Measurements from ENCODE around the gene GALNT18.

Gene GALNT18

DNA sequence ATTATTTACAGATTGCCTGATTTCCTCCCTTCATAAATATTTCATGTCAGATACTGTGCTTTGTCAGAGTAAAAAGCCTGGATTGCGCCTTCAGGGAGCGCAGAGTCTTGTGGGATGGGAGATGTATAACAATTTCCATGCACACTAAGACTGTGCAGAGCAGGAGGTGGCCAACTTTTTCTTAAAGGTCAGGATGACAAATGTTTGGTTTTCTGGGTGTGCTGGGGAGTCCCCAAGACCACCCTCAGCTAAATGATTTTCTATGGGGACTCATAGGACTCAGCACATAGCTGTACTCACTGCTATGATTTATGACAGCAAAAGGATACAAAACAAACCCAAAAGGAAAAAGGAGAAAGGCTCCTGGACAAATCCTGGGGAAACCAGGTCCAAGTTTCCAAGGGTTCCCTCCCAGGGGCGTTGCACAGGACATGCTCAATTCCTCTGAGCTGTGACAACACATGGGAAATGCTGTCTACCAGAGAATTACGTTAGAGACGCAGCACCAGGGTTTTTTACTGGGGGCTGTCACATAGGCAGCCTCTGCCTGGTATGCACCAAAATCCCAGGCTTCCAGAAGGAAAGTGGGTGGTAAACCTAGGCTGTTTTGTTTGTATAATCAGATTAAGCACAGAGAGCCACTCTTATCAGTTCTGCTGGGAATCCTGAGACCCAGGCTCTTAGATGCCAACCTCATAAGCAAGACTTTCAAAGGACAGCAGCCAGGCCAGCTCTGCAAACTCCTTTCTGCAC lies 327.8 kb downstream of the GALNT18 start:
- DNase-seq, result no peak

- no peak for DNase-seq
Measured at GRCh38 chr11:11292839-11293238, 329.0 kb downstream of the GALNT18 start.

GRCh38 chr11:11291041-11292015 lies 330.5 kb downstream of the GALNT18 start:
- DNase-seq, result no peak

- DNase-seq, result no peak
Measured at GRCh38 chr11:11290354-11290753, 331.5 kb downstream of the GALNT18 start.

DNA sequence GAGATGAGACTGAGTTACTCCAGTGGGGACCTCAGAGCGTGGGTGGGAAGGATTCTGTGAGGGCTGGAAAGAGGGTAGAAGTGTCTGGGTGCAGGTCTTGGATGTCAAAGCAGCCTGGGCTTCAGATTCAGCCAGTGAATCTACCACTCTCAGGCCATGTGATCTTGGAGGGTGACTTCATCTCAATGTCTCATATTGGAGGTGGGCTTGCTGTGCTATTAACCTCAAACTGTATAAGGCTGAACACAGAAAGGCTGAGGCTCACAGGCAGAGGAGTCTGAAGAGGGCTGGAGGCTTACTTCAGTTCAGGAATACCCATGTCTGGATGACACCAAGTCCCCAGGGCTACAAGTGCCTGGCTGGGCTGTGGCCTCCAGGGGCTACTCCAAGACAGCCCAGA lies 332.1 kb downstream of the GALNT18 start:
- no peak for DNase-seq

GRCh38 chr11:11288972-11289616 lies 332.7 kb downstream of the GALNT18 start:
- no peak for DNase-seq

- DNase-seq, result no peak
Measured at GRCh38 chr11:11284481-11284880, 337.3 kb downstream of the GALNT18 start.

- DNase-seq, result no peak
Measured at GRCh38 chr11:11281626-11282025, 340.2 kb downstream of the GALNT18 start.

DNA sequence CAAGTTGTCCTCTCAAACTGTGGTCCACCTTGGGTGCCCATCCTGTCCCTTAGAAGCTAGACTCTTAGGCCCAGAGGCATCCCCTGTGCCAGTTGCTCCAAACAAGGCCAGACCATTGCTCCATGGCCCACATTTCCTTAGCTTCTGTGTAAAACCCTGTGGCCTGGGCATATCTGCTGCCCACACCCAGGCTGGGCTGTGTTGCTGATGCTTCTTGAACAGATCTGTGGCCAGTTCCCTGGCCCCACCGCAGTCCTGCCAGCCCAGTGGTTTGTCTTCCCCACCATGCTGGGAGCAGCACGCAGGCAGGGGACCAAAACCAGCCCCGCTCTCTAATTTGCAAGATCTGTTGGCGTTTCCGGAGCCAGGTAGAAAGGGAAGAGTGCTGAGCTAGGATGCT lies 341.0 kb downstream of the GALNT18 start:
- no peak for DNase-seq

DNA sequence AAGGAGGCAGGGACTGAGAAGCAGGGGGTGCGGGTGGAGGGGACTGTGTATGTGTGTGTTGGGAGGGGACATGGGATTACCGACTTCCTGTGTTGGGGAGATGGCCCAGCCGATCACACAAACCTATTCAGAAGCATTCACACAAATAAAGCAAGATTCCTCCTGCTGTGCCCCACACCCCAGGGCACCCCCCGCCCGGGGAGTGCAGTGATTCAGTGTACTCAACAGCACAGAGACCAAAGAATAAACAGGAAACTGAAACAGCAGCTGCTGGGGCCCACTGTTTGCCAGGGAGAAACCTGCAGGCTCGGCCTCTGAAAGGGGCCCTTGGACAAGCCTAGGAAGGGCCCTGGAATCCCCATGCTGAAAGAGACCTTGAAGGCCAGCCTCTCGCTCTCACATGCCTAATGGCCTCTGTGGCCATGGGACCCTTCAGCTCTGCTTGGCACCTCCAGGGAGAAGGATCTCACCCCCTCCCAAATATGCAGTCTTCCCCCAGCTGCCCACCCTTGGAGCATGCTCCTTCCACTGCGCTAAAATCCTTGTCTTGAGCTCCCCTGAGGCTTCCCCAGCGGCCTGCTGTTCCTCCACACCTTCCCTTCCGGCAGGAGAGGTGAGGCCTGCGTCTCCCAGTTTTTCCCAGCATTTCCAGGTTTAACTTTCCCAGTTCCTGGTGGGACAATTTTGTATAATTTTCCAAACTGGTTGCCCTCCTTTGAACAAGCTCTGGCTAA lies 341.7 kb downstream of the GALNT18 start:
- no peak for DNase-seq

DNA sequence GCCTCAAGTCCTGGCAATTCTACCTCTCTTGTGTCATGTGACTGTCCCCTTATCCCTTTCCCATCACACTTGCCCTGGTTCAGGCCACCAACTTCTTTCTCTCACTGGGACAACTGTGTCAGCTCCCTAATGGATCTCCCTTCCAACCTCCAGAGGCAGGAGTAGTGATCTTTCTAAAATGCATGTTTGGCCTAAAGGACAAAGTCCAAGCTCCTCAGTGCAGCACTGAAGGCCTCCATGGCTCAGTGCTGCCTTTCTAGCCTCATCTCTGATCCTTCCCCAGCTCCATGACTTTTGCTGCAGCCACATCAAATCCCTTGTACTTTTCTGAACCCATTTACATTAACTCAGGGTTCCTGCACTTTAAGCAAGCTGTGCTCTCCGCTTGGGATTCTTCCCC lies 349.6 kb downstream of the GALNT18 start:
- DNase-seq, result no peak

GRCh38 chr11:11270236-11270775 lies 351.5 kb downstream of the GALNT18 start:
- no peak for DNase-seq

- DNase-seq, result no peak
Measured at GRCh38 chr11:11268706-11269105, 353.1 kb downstream of the GALNT18 start.

DNA sequence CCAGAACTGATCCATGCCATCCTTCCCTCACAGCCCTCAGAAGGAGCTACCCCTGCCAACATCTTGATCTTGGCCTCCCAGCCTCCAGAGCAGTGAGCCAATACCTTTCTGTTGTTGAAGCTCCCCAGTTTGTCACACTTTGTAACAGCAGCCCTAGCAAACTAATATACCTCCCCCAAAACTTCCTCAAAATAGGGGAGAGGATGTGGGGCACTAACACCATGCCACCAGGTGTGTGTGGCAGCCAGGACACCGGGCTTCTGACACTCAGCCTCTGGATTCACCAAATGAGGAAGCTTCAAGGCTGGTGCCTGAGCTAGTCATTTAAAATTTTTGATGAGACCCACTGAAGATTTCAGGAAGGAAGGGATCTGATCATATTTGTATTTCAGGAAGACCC lies 353.7 kb downstream of the GALNT18 start:
- DNase-seq, result no peak

GRCh38 chr11:11267312-11267711 lies 354.5 kb downstream of the GALNT18 start:
- no peak for DNase-seq

DNA sequence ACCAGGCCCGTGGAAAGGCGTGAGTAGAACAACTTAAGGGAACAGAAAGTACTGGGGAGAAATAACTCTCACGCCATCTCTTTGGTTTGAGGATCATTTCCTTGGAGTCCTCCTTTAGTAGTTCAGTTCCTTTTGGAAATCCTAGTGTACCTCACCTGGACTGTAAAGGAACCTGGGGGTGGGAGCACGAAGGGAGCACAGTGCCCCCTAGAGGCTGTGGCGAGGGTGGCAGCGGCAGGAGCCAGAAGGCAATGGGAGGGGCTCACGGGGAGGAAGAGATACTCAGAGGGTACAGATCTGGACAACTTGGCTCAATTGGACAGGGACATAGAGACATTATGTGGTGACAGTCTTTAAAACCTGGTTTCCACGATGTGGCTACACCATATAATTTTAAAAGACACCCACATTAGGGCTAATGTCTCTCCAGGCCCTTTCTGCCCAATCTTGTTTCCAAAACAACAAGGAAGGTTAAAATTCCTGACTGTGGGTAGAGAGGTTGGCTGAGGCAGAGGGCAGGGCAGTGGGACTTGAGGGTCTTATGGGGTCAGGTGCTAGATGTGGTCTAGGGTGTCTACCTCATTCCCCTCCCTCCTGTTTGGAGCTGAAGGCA lies 355.7 kb downstream of the GALNT18 start:
- DNase-seq, result peak; percentile 53

DNA sequence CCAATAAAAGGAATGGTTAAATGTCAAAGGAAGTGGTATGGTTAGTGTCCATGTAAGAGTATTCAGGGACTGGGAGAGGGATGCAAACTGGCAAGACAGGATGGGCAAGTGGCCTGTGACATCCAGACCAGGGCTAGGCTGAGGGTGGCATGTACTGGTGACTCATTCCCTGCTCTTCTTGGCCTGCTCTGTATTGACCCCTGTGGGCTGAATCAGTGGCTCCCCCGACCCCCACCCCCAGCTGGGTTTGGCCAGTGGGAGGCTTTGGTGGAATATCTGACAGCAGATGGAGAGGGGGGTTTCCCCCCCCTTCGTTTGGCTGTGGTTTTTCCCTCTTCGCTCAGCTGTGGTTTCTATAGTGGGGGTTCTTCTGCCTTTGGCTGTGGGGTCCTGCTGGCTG lies 356.5 kb downstream of the GALNT18 start:
- DNase-seq, result no peak

DNA sequence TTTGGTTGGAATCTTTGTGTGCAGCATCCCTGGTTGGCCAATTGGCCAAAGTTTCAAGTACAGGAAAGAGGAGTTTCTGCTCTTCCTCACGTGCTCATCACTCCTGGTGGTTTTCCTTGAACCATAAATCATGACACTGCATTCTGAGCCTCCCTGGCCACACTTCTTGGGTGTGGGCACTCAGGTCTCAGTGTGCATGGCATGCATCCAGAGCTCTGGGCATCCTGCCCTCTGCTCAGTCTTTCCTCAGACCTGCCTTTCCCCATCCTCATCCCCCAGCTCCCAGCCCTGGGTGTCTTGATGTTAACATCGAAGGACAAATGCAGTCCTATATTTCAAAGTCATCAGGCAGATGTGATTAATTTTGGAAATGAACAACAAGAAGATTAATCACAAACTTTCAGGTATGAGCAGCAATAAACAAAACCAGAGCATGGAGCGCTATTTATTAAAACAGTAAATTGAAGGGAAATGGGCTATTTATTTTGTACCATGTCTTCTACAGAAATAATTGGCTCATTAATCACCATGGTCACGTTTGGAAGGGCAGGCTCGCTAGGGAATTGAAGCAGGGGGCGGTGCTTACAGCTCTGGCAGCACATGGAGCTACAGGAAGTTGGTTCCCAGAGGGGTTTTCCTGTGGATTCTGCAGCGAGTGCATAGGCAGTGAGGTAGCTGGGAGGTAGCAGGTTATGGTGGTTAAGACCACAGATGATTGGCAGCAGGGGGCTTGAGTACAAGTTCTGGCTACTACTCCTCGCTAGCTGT lies 358.4 kb downstream of the GALNT18 start:
- no peak for DNase-seq

- no peak for DNase-seq
Measured at GRCh38 chr11:11262171-11262920, 359.5 kb downstream of the GALNT18 start.

GRCh38 chr11:11261629-11262028 lies 360.2 kb downstream of the GALNT18 start:
- DNase-seq, result no peak
